Hematopoietic multipotent progenitor cell treated with erythropoietin and hydrocortisone succinate and interleukin-3 and kit ligand, for 17 days (in vitro differentiated cells): ENCODE data around the gene GCLM.
A peak's percentile ranks its signal among the peaks of the same experiment; 100 is the strongest.
"Not testable (repeated sequence)": the region's sequence is repeated elsewhere in the genome, so short reads cannot be mapped to it uniquely, and the experiment has no call there.

Experiments
- DNase-seq: peaks from one replicate; pipeline ENCODE4 v3.0.0-alpha.2; 2015; ENCODE audit warnings: low spot score

The GCLM gene

GRCh38 chr1:93888900-93889299, 20.3 kb downstream of the GCLM start:
- no peak for DNase-seq

- DNase-seq = no peak
These were observed 27.0 kb downstream of the GCLM start for GRCh38 chr1:93882269-93882668.

GRCh38 chr1:93880731-93881130, 28.5 kb downstream of the GCLM start:
- DNase-seq = no peak

- peak; percentile 76 for DNase-seq
These were observed 30.2 kb downstream of the GCLM start, which contains the start of gene DNTTIP2 for GRCh38 chr1:93878889-93879586. TSS of gene DNTTIP2 (minus strand) at chr1:93879206. CDS start at chr1:93879148, 58 bp downstream.

- peak; percentile 92 for DNase-seq
These were observed 30.7 kb downstream of the GCLM start for GRCh38 chr1:93878501-93878888.

GRCh38 chr1:93877529-93877928, 31.7 kb downstream of the GCLM start:
- DNase-seq = peak; percentile 29

GRCh38 chr1:93876244-93876643, 33.0 kb downstream of the GCLM start:
- no peak for DNase-seq

- DNase-seq = peak; percentile 77
These were observed 35.1 kb downstream of the GCLM start for GRCh38 chr1:93874025-93874651.

GRCh38 chr1:93871366-93871765, 37.9 kb downstream of the GCLM start:
- DNase-seq = no peak

GRCh38 chr1:93869653-93870052, 39.6 kb downstream of the GCLM start:
- no peak for DNase-seq

GRCh38 chr1:93868492-93868891, 40.7 kb downstream of the GCLM start:
- not testable (repeated sequence) for DNase-seq

- DNase-seq = no peak
These were observed 44.0 kb downstream of the GCLM start for GRCh38 chr1:93865253-93865652.

GRCh38 chr1:93864175-93864574, 45.1 kb downstream of the GCLM start:
- DNase-seq = no peak

GRCh38 chr1:93857653-93858052, 51.6 kb downstream of the GCLM start:
- DNase-seq = not testable (repeated sequence)

- not testable (repeated sequence) for DNase-seq
These were observed 53.2 kb downstream of the GCLM start for GRCh38 chr1:93855983-93856382.

GRCh38 chr1:93853940-93854339, 55.3 kb downstream of the GCLM start:
- no peak for DNase-seq

- no peak for DNase-seq
These were observed 57.4 kb downstream of the GCLM start for GRCh38 chr1:93851878-93852277.

- no peak for DNase-seq
These were observed 57.9 kb downstream of the GCLM start for GRCh38 chr1:93851327-93851712.

- DNase-seq = peak; percentile 58
These were observed 58.4 kb downstream of the GCLM start for GRCh38 chr1:93850687-93851326.

GRCh38 chr1:93848350-93848883, 60.8 kb downstream of the GCLM start:
- DNase-seq = no peak

- DNase-seq = peak; percentile 71
These were observed 61.4 kb downstream of the GCLM start for GRCh38 chr1:93847811-93848288.

GRCh38 chr1:93846992-93847810, 62.0 kb downstream of the GCLM start:
- DNase-seq = peak; percentile 94
